GM12873 (cell line): ENCODE measurements around the gene OPN4.

Experiments used
- CTCF ChIP-seq: IDR thresholded peaks from 2 replicates; pipeline ENCODE4 v1.5.1; 2012; ENCODE audit warnings: low read depth, mild to moderate bottlenecking, moderate library complexity, low read length, control low read depth; ENCODE audit not compliant: insufficient read depth; ENCODE audit errors: missing control alignments

The OPN4 gene

GRCh38 chr10:86628311-86628710 is 26.0 kb upstream of the OPN4 start:
- TF ChIP-seq CTCF: no peak

GRCh38 chr10:86630079-86630478 is 24.3 kb upstream of the OPN4 start:
- TF ChIP-seq CTCF: no peak

DNA sequence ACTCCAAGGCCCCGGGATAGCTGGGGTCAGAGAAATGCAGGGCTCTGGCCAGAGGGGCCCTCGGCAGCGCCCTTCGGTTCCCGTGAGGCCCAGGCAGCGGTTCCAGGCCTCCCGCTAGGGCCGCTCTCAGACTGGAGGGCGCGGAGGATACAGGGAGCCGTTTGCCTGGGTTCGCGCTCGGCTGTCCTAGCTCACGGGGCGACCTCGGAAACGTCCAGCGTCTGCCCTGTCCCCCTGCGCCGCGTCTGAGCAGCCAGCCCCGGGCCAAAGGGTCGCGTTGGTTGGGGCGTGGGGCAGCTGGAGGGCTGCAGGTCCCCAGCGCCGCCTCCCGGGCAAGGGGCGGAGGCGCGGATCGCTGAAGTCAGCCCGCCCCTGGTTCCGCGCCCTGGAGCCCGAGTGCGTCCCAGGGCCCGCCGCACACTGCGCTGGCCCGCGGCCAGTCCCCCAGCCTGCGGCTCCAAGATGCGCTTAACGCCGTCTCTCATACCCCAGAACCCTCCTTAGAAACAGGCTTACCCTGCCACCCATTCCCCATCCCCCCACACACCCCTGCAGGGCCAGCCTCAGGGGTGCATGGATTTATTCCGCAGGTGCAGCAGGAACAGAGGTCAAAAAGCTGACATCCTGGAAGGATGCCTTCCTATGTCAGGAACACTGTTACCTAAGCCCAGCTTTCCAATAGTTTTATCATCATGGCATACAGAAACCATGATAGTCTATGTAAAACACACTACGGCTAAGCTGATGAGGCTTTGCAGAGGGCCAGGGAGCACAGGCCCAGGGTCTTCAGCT is 22.1 kb upstream of the OPN4 start:
- peak; percentile 1 for TF ChIP-seq CTCF

DNA sequence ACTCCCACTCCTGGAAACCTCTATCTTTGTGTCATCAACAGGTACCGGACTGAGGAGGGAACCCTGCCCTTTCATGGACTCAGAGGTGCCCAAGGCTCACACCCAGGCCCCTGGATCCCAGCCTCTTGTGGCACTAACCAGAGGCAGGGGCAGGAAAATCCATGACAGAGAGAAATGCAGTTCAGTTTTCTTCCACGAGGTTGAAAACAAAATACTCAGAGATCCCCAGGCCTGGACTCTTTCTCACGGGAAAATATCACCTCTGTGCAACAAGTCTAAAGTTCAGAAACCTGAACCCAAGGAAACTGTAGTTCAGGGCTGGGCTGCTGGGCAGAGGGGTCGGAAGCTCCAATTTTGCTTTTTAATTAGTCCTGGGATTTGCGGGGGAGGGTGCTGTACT is 21.4 kb upstream of the OPN4 start:
- no peak for TF ChIP-seq CTCF

GRCh38 chr10:86635402-86635801 is 18.9 kb upstream of the OPN4 start:
- TF ChIP-seq CTCF: no peak

DNA sequence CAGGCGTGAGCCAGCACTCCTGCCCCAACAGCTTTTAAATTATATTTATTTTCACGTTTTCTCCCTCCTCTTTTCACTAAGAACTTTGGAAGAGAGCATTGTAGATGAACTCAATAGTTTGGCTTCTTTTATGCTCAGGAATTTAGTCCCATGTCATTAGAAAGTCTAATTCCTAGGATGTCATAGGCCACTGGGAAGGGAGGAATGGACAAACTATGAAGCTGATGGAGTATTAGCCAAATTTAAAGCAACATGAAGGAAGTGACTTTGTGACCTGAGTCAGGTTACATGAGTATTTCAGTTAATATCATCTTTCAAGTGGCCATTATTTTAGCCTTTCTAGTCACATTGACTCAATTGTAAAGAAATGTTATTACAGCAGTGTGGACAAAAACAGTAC is 18.0 kb upstream of the OPN4 start:
- no peak for TF ChIP-seq CTCF

DNA sequence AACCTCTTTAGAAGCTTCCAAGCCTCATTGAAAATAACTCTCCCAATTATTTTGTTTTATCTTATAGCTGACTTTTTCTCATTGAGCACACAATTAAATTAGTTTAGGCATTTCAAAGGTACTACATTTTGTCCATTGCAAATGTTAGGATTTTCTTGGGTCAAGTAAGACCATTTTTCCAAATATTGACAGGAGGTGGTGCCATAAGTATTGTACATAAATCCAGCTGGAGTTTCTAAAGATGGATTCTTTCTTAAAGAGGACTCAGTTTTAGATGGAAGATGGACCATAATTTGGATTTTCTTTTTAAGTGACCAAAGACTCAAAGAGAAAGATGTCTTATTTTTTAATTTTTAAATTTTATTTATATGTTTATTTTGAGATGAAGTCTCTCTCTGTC is 12.3 kb upstream of the OPN4 start:
- no peak for TF ChIP-seq CTCF
